ENCODE data around the gene MACROD2.

GRCh38 chr20:14657266-14658005 is 662.1 kb downstream of the MACROD2 start:
- TF ChIP-seq CTCF (conservative IDR thresholded peaks at IDR 0.05): no peak
- no peak for TF ChIP-seq ZFX (IDR thresholded peaks at IDR 0.05)
